Prostate gland (tissue), 2 donors: ENCODE results near the gene PDXDC1. TPM values are rescaled to one million over a fixed set of nuclear protein-coding genes. Genes with fewer than 3 reads are reported as not detected.

ENCODE experiments used
- DNase-seq: peaks from one replicate; pipeline ENCODE4 v3.0.0-alpha.2; 2019; ENCODE audit warnings: low spot score
- H3K27ac ChIP-seq, 2 donors: fragments of 200-600 bp; sonication (generic); 2 replicates each; pipeline ENCODE4 v1.5.1; 2017 to 2019
- H3K27me3 ChIP-seq: fragments of 200-600 bp; sonication (generic); replicated peaks from 2 replicates; pipeline ENCODE4 v1.5.1; 2019; ENCODE audit not compliant: insufficient read depth
- H3K36me3 ChIP-seq, 2 donors: fragments of 200-600 bp; sonication (generic); 1 replicate in 1 of 2; 2 replicates in 1 of 2; pipeline versions ENCODE4 v1.5.1 to v1.8.1; 2017 to 2019
- H3K4me1 ChIP-seq: fragments of 200-600 bp; sonication (generic); replicated peaks from 2 replicates; pipeline ENCODE4 v1.5.1; 2019
- H3K4me3 ChIP-seq, 2 donors: fragments of 200-600 bp; sonication (generic); 2 replicates each; pipeline ENCODE4 v1.5.1; 2017 to 2019
- H3K9me3 ChIP-seq: fragments of 200-600 bp; sonication (generic); 2 replicates; pipeline ENCODE4 v1.5.1; 2017
- POLR2A ChIP-seq: fragments of 450-650 bp; IDR thresholded peaks from one replicate; pipeline ENCODE4 v1.6.1; 2016; ENCODE audit warnings: antibody characterized with exemption, mild to moderate bottlenecking
- POLR2AphosphoS5 ChIP-seq: sonication (generic); formaldehyde crosslinking; IDR thresholded peaks from one replicate; pipeline ENCODE4 v1.6.1; 2017; ENCODE audit warnings: antibody characterized with exemption
- WGBS: methylation state at CpG from one replicate; pipeline ENCODE4 v1.1.5; 2018; 5-methylcytosine and 5-hydroxymethylcytosine counted together
- intact Hi-C: fragments of 100-400 bp; cut with DNase I; formaldehyde crosslinking; loops from one replicate; pipeline ENCODE4 v1.14.2; 2022
- total RNA-seq, 2 donors: library from RNA; depleted of rRNA; stranded (reverse); fragments of >200 nt; gene quantifications; one replicate each; pipeline ENCODE4 v1.1.0, GENCODE V29; 2016
- TF ChIP-seq, protein P1 (sequence below), 4 experiments: fragments of 200-600 bp in 2 of 4; fragments of 450-650 bp in 2 of 4; sonication (generic) in 2 of 4; IDR thresholded peaks; 1 replicate in 3 of 4; 2 replicates in 1 of 4; pipeline ENCODE4 v1.5.1; 2016 to 2019; ENCODE audit warnings: antibody characterized with exemption in 4 of 4, mild to moderate bottlenecking in 2 of 4, moderate library complexity in 2 of 4

The PDXDC1 gene
- total RNA-seq, 2 donors from 2014 or later: 139 to 189 TPM

DNA sequence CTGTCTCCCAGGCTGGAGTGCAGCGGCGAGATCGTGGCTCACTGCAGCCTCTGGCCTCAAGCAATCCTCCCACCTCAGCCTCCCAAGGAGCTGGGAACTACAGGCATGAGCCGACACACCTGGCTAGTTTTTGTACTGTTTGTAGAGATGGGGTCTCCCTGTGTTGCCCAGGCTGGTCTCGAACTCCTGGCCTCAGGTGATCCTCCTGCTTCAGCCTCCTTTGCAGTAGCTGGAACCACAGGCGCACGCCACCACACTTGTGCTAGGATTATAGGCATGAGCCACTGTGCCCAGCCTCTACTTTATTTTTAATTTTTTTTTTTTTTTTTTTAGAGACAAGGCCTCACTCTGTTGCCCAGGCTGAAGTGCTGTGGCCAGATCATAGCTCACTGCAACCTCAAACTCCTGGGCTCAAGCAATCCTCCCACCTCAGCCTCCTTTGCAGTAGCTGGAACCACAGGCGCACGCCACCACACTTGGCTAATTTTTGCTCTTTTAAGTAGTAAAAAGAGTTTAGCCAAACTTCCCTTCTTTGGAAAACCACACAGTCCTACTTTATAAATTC is 76.6 kb downstream of the PDXDC1 start:
- intact Hi-C loops: no loop called here
- 94% methylated on average over 9 of the region's 9 CpGs for WGBS
- DNase-seq: no peak

DNA sequence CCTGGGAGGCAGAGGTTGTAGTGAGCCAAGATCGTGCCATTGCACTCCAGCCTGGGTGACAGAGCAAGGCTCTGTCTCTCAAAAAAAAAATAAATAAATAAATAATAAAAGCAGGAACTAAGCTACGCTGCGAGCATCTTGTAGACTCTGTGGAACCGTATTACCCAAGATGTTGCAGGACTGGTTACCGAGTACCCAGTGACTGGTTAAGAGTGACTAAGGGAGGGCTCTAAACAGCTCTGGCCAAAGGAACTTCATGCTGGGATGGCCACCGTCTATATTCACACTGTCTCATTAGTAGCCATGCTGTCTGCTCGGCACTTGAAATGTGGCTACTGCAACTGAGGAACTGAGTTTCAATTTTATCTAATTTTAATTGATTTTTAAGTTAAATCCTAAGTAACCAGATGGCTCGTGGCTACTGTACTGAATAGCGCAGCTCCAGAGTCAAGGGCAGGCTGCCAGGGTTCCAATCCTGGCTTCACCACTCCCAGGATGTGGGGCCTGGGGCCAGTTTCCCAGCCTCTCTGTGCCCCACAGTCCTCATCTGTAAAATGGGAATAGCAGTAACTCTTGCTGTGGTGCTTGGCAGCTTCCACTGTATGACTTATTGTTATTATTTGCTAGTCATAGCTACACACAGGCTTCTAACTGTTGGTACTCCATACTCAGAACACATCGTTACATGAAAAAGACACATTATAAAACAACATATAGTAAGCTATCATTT is 78.1 kb downstream of the PDXDC1 start:
- 72% methylated on average over 10 of the region's 10 CpGs for WGBS
- no peaks in the 10 kb centered on the region for H3K9me3 ChIP-seq
- no peak overlapping the region for H3K4me3 ChIP-seq
- DNase-seq: no peak
- H3K36me3 ChIP-seq: no peaks in the 10 kb centered on the region
- no peaks in the 10 kb centered on the region for H3K27me3 ChIP-seq
- intact Hi-C loops: no loop called here
- no peaks in the 10 kb centered on the region for H3K4me1 ChIP-seq
- TF ChIP-seq POLR2AphosphoS5 (no peak), POLR2A (no peak)
- TF ChIP-seq, protein P1, sequence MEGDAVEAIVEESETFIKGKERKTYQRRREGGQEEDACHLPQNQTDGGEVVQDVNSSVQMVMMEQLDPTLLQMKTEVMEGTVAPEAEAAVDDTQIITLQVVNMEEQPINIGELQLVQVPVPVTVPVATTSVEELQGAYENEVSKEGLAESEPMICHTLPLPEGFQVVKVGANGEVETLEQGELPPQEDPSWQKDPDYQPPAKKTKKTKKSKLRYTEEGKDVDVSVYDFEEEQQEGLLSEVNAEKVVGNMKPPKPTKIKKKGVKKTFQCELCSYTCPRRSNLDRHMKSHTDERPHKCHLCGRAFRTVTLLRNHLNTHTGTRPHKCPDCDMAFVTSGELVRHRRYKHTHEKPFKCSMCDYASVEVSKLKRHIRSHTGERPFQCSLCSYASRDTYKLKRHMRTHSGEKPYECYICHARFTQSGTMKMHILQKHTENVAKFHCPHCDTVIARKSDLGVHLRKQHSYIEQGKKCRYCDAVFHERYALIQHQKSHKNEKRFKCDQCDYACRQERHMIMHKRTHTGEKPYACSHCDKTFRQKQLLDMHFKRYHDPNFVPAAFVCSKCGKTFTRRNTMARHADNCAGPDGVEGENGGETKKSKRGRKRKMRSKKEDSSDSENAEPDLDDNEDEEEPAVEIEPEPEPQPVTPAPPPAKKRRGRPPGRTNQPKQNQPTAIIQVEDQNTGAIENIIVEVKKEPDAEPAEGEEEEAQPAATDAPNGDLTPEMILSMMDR (IDR thresholded peaks at IDR 0.05): no peak
- H3K27ac ChIP-seq: no peak overlapping the region

More for the DNA sequence above, 76.6 kb downstream of the PDXDC1 start:
- no peak overlapping the region for H3K4me3 ChIP-seq
- no peaks in the 10 kb centered on the region for H3K36me3 ChIP-seq
- H3K27me3 ChIP-seq: no peaks in the 10 kb centered on the region
- TF ChIP-seq, protein P1 (IDR thresholded peaks at IDR 0.05): no peak
- TF ChIP-seq POLR2A (no peak), POLR2AphosphoS5 (no peak)
- no peaks in the 10 kb centered on the region for H3K4me1 ChIP-seq
- no peak overlapping the region for H3K27ac ChIP-seq
- H3K9me3 ChIP-seq: no peaks in the 10 kb centered on the region

DNA sequence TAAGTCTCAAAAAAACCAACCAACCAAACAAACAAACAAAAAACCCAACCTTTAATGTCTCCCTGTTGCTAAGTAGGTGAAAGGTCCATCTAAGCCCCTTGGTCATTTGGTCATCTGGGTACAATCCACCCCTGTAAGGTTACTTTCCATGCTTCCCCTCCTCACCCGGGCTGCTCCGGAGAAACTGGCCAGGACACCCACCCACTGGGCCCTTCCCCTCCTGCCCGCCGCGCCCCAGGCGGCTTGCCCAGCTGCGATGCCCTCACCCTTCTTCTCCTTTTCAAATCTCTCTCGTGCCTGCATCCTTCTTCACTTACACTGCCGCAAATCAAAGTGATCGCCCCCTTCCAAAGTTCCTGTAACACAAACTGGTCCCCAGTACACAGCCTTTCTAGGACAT is 79.1 kb downstream of the PDXDC1 start:
- no peak for DNase-seq
- no peaks in the 10 kb centered on the region for H3K36me3 ChIP-seq
- intact Hi-C loops: no loop called here
- TF ChIP-seq, protein P1 (IDR thresholded peaks at IDR 0.05): no peak
- TF ChIP-seq POLR2AphosphoS5 (no peak), POLR2A (no peak)
- H3K4me3 ChIP-seq: no peak overlapping the region
- H3K27ac ChIP-seq: no peak overlapping the region
- 86% methylated on average over 10 of the region's 10 CpGs for WGBS
- H3K4me1 ChIP-seq: no peaks in the 10 kb centered on the region
- H3K9me3 ChIP-seq: no peaks in the 10 kb centered on the region
- H3K27me3 ChIP-seq: no peaks in the 10 kb centered on the region

DNA sequence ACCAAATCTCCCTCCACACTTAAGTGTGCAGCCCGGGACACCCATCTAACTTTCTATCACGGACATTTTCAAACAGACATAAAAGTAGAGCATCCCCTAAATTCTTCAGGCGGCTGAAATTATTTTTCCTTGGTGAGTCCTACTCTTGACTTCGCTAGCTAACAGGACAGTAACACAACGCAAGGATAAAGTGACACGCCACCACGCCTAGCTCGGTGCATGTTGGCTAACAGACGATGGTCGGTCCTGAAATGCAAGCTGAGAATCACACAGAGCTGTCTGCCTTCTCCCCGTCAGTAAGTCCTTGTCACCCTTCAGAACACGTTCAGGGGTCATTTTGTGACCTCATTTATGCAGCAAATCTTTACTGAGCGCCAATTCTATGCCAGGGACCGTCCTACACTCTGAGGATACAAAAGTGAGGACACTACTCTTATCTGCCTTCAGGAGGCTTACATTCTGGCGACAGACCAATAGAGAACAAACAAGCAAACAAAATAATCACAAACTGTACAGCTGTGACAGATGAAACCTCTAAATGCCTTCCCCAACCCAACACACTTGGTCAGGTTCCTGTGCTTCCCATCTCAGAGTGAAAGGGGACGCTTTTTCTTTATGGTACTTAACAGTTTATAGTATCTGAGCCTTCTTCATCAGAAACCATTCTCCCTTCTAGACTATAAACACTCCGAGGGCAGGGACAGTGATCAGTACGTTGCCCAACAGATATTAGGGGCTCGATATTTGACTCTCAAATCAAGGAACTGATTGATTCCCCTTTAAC is 79.7 kb downstream of the PDXDC1 start:
- WGBS: 80% methylated on average over 19 of the region's 19 CpGs
- H3K9me3 ChIP-seq: no peaks in the 10 kb centered on the region
- H3K4me3 ChIP-seq: peak overlapping the region; percentile 99
- H3K36me3 ChIP-seq: no peaks in the 10 kb centered on the region
- H3K27me3 ChIP-seq: no peaks in the 10 kb centered on the region
- H3K27ac ChIP-seq: peak overlapping the region; percentile 79 to 86
- intact Hi-C loops: no loop called here
- H3K4me1 ChIP-seq: no peaks in the 10 kb centered on the region
- no peak for TF ChIP-seq POLR2A
- no peak for TF ChIP-seq POLR2AphosphoS5
- TF ChIP-seq, protein P1 (IDR thresholded peaks at IDR 0.05): no peak
- no peak for DNase-seq
